GM19324 (cell line): ENCODE data around the gene ZNF132.
"Not testable (repeated sequence)": the region's sequence is repeated elsewhere in the genome, so short reads cannot be mapped to it uniquely, and the experiment has no call there.

ENCODE experiments used
- ATAC-seq: cut with Tn5 transposase; IDR thresholded peaks from one replicate; pipeline ENCODE4 v1.9.1; 2021; ENCODE audit warnings: mild to moderate bottlenecking, moderate library complexity; ENCODE audit not compliant: unreplicated experiment, low FRiP score

The ZNF132 gene

GRCh38 chr19:58439576-58440554 lies at the start of gene ZNF132:
TSS of gene ZNF132 (minus strand) at chr19:58440153. CDS start at chr19:58439821, 332 bp downstream.
- ATAC-seq = peak; percentile 96

GRCh38 chr19:58484349-58484748 lies 44.4 kb upstream of the ZNF132 start:
- ATAC-seq = not testable (repeated sequence)

GRCh38 chr19:58483776-58484175 lies 43.8 kb upstream of the ZNF132 start:
- no peak for ATAC-seq

- no peak for ATAC-seq
Measured at GRCh38 chr19:58482372-58482771, 42.4 kb upstream of the ZNF132 start.

GRCh38 chr19:58480831-58481230 lies 40.9 kb upstream of the ZNF132 start:
- no peak for ATAC-seq

GRCh38 chr19:58480481-58480830 lies 40.5 kb upstream of the ZNF132 start:
- ATAC-seq = no peak

GRCh38 chr19:58479736-58480480 lies 40.0 kb upstream of the ZNF132 start:
- ATAC-seq = no peak

GRCh38 chr19:58479303-58479702 lies 39.4 kb upstream of the ZNF132 start:
- ATAC-seq = no peak

- ATAC-seq = no peak
Measured at GRCh38 chr19:58477871-58478270, 37.9 kb upstream of the ZNF132 start.

GRCh38 chr19:58477130-58477529 lies 37.2 kb upstream of the ZNF132 start:
- ATAC-seq = no peak

GRCh38 chr19:58476498-58477015 lies 36.6 kb upstream of the ZNF132 start:
- ATAC-seq = no peak

GRCh38 chr19:58475714-58476497 lies 36.0 kb upstream of the ZNF132 start, which contains the start of gene ZNF446:
TSS of gene ZNF446 (plus strand) at chr19:58476352. CDS start at chr19:58477219, 867 bp downstream.
- ATAC-seq = peak; percentile 77

- no peak for ATAC-seq
Measured at GRCh38 chr19:58474997-58475713, 35.2 kb upstream of the ZNF132 start.

- ATAC-seq = no peak
Measured at GRCh38 chr19:58474291-58474996, 34.5 kb upstream of the ZNF132 start.

- no peak for ATAC-seq
Measured at GRCh38 chr19:58473775-58474174, 33.8 kb upstream of the ZNF132 start.

GRCh38 chr19:58471736-58472135 lies 31.8 kb upstream of the ZNF132 start:
- no peak for ATAC-seq

- ATAC-seq = not testable (repeated sequence)
Measured at GRCh38 chr19:58470837-58471543, 31.0 kb upstream of the ZNF132 start.

- no peak for ATAC-seq
Measured at GRCh38 chr19:58469241-58470013, 29.5 kb upstream of the ZNF132 start.
